ENCODE data around the gene CALY.

CALY gene

GRCh38 chr10:133299738-133300137, 37.0 kb downstream of the CALY start:
- TF ChIP-seq FOXM1 (IDR thresholded peaks at IDR 0.05; ENCODE audit: borderline replicate concordance, low read depth) (no peak), NFIC (IDR thresholded peaks at IDR 0.05) (no peak), EP300 (IDR thresholded peaks at IDR 0.05; ENCODE audit: borderline replicate concordance) (no peak), MAX (IDR thresholded peaks at IDR 0.05) (no peak), TEAD4 (IDR thresholded peaks at IDR 0.05) (no peak), REST (IDR thresholded peaks at IDR 0.05; ENCODE audit: low read depth) (no peak), CREB1 (IDR thresholded peaks at IDR 0.05; ENCODE audit: low read depth) (no peak), CEBPB (IDR thresholded peaks at IDR 0.05) (no peak), TAF1 (IDR thresholded peaks at IDR 0.05; ENCODE audit: low read depth) (no peak), YY1 (IDR thresholded peaks at IDR 0.05; ENCODE audit: low read depth) (no peak)

- TF ChIP-seq EGR1 (IDR thresholded peaks at IDR 0.05) (no peak), FOXM1 (IDR thresholded peaks at IDR 0.05; ENCODE audit: borderline replicate concordance, low read depth) (no peak), TCF12 (IDR thresholded peaks at IDR 0.05; ENCODE audit: low read depth) (no peak), ZBTB7A (IDR thresholded peaks at IDR 0.05; ENCODE audit: low read depth) (no peak), CREB1 (IDR thresholded peaks at IDR 0.05; ENCODE audit: low read depth) (no peak), CEBPB (IDR thresholded peaks at IDR 0.05) (no peak)
These were observed 37.5 kb downstream of the CALY start for GRCh38 chr10:133299224-133299623.

GRCh38 chr10:133298466-133298865, 38.2 kb downstream of the CALY start:
- no peak for TF ChIP-seq MAX (IDR thresholded peaks at IDR 0.05)

GRCh38 chr10:133297504-133297903, 39.2 kb downstream of the CALY start:
- TF ChIP-seq YY1 (IDR thresholded peaks at IDR 0.05; ENCODE audit: low read depth) (no peak), ZBTB7A (IDR thresholded peaks at IDR 0.05; ENCODE audit: low read depth) (no peak), TCF12 (IDR thresholded peaks at IDR 0.05; ENCODE audit: low read depth) (no peak), CREB1 (IDR thresholded peaks at IDR 0.05; ENCODE audit: low read depth) (no peak), RAD21 (IDR thresholded peaks at IDR 0.05; ENCODE audit: low read depth) (no peak), CEBPB (IDR thresholded peaks at IDR 0.05) (no peak), USF1 (IDR thresholded peaks at IDR 0.05) (no peak), REST (IDR thresholded peaks at IDR 0.05; ENCODE audit: low read depth) (no peak), NFIC (IDR thresholded peaks at IDR 0.05) (no peak), TAF1 (IDR thresholded peaks at IDR 0.05; ENCODE audit: low read depth) (no peak), FOXM1 (IDR thresholded peaks at IDR 0.05; ENCODE audit: borderline replicate concordance, low read depth) (no peak), EP300 (IDR thresholded peaks at IDR 0.05; ENCODE audit: borderline replicate concordance) (no peak), MAX (IDR thresholded peaks at IDR 0.05) (no peak), TEAD4 (IDR thresholded peaks at IDR 0.05) (no peak), EGR1 (IDR thresholded peaks at IDR 0.05) (no peak)

- TF ChIP-seq TAF1 (IDR thresholded peaks at IDR 0.05; ENCODE audit: low read depth) (no peak), FOXM1 (IDR thresholded peaks at IDR 0.05; ENCODE audit: borderline replicate concordance, low read depth) (no peak), NFIC (IDR thresholded peaks at IDR 0.05) (no peak), EGR1 (IDR thresholded peaks at IDR 0.05) (no peak), CEBPB (IDR thresholded peaks at IDR 0.05) (no peak), MAX (IDR thresholded peaks at IDR 0.05) (no peak), USF1 (IDR thresholded peaks at IDR 0.05) (no peak), RAD21 (IDR thresholded peaks at IDR 0.05; ENCODE audit: low read depth) (no peak), YY1 (IDR thresholded peaks at IDR 0.05; ENCODE audit: low read depth) (no peak), ZBTB7A (IDR thresholded peaks at IDR 0.05; ENCODE audit: low read depth) (no peak), TCF12 (IDR thresholded peaks at IDR 0.05; ENCODE audit: low read depth) (no peak), EP300 (IDR thresholded peaks at IDR 0.05; ENCODE audit: borderline replicate concordance) (no peak), TEAD4 (IDR thresholded peaks at IDR 0.05) (no peak), REST (IDR thresholded peaks at IDR 0.05; ENCODE audit: low read depth) (no peak), CREB1 (IDR thresholded peaks at IDR 0.05; ENCODE audit: low read depth) (no peak)
These were observed 41.0 kb downstream of the CALY start for GRCh38 chr10:133295426-133296320.
